Cerebellar cortex (tissue), 1 donor: Measurements from ENCODE around the gene PSMD13.
"Not testable (repeated sequence)": the region's sequence is repeated elsewhere in the genome, so short reads cannot be mapped to it uniquely, and the experiment has no call there.

Experiments
- DNase-seq: peaks from one replicate; pipeline ENCODE4 v3.0.0-alpha.2; 2015; ENCODE audit warnings: low spot score

PSMD13 gene

DNA sequence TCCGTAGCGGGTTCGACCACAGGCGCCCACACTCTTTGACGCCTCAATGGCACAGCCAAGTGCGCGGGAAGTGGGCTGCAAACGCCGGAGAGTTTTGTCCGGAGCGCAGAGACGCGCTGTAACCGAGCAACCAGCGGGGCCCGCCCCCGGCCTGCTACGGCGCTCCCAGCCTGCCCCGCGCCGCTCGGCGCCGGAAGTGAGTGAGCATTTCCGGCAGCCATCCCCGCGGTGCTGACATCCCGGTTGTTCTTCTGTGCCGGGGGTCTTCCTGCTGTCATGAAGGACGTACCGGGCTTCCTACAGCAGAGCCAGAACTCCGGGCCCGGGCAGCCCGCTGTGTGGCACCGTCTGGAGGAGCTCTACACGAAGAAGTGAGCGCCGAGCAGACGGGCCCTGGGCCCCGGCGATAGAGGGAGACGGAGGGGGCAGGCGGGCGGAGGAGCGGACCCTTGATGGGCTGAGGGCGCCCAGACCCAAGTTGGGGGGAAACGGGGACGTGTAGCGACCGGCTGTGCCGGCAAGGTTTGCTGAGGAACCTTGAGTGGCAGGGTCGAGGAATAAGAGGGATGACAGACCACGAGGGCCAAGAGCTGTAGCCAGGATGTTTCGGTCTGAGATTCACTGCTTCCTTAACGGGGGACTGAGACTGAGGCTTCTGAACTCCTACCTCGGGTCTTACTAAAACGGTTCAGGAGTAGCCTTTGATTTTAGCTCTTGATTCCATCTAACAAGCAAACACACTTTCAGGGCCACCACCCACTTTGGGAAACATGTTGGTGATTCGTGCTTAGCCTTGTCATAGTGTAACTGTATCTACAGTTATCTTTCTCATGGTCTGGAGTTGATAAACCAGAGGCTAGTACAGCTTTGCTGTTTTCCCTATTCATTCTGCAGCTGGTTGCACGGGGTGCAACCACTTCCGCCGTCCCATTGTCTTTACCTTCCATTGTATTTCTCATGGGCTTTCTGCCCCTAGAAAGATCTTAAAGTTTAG lies at the start of gene PSMD13:
TSS of gene PSMD13 (plus strand) at position 203 of the 994 bp plus-strand sequence. CDS start at position 277, 74 bp downstream.
- DNase-seq: peak; percentile 82

DNA sequence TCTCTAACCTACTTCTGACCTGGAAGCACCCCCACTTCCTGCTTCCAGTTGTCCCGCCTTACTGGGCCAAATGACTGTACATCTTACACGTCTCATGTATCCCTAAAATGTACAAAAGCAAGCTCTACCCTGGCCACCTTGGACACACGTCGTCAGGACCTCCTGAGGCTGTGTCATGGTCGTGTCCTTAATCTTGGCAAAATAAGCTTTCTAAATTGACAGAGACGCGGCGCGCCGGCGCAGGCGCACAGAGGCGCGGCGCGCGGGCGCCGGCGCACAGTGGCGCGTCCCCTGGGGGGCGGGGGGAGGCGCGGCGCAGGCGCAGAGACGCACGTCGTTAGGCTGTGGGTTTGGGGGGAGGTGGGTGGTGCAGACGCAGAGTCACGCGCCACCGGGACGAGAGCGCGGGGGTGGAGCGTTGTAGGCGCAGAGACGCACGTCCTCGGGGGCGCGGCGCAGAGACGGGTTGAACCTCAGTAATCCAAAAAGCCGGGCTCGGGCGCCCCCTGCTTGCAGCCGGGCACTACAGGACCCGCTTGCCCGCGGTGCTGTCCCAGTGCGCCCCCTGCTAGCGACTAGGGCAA lies 47.5 kb upstream of the PSMD13 start:
- peak; percentile 26 for DNase-seq

DNA sequence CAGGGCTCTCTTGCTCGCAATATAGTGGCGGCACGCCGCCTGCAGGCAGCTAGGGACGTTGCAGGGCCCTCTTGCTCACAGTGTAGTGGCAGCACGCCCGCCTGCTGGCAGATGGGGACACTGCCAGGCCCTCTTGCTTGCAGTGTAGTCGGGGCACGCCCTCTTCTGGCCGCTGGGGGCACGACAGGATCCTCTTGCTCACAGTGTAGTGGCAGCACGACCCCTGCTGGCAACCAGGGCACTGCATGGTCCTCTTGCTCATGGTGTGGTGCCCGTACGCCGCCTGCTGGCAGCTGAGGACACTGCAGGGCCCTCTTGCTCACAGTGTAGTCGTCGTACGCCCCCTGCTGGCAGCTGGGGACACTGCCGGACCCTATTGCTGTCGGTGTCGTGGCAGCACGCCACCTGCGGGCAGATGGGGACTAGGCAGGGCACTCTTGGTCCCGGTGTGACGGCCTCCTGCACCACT lies 46.9 kb upstream of the PSMD13 start:
- DNase-seq: not testable (repeated sequence)

DNA sequence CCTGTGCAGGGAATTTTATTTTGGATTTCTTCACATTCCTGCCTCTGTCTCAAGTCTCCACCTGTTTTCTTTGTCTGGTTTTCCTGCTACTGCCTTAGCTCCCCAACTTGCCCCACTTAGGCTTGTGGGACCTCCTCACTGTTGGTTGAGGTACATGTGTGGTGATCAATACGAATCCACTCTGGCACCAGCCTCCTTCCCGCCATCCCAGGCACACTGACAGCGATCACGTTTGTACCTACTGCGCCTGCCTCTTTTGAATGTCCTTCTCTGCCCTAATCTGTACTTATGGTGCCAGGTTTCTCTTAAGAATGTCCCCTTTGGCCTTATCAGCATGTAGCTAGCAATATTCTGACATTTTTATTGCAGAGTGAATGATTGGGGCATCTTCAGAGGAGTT lies 46.2 kb upstream of the PSMD13 start:
- not testable (repeated sequence) for DNase-seq

DNA sequence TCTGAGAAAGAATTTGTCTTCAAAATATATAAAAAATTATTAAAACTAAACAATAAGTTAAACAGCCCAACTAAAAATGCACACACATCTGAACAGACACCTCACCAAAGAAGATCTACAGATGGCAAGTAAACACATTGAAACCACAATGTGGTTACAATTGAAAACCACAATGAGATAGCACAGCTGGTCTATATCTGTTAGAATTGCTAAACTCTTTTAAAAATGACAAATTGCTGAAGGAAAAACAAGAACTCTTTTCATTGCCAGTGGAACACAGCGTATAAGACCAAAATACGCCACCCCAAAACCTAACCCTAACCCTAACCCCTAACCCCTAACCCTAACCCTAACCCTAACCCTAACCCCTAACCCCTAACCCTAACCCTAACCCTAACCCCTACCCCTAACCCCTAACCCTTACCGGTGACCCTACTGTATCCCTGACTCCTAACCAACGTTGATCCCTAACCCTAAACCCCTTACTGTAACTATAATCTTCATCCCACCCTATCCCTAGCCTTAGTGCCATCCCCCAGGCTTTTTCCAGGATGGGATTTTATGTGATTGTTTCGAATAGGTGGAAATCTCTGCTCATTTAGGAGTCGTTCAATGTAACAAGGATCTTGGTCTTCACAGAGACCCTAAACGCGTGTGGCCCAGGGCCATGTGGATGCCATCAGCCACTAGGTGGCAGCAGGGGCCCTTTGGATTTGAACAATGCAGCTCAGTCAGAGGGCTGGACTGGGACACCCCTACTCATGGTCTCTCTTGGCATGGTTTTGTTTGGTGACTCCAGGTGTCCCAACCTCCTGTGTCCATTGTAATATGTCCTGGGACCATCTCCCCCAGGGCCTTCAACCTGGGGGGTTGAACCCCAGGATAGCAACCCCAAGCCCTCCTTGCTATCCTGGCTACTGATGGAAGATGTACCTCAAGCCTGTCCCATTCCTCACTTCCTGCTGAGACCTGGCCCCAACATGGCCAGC lies 45.0 kb upstream of the PSMD13 start:
- DNase-seq: not testable (repeated sequence)

DNA sequence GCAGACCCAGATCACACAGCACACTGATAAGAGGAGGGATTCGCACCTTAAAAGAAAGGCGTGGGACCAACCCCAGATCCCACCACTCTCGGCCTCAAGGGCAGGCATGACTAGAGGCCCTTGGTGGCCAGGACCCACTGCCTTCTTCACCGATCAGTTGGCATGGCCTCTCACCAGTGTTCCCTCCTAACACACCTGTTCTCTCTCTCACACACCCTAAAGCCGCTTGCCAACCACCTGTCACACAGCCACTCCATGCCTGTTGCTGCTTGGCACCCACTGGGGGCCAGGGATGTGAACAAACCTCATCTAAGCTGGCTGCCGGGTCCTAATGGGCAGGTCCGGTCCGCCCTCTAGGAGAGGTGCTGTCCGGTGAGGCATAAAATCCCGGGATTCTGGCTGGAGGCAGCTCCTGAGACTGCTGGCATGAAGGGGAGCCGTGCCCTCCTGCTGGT lies 44.1 kb upstream of the PSMD13 start, which contains the start of gene SCGB1C1:
TSS of gene SCGB1C1 (plus strand) at position 405 of the 455 bp plus-strand sequence. CDS start at position 427, 22 bp downstream.
- not testable (repeated sequence) for DNase-seq

DNA sequence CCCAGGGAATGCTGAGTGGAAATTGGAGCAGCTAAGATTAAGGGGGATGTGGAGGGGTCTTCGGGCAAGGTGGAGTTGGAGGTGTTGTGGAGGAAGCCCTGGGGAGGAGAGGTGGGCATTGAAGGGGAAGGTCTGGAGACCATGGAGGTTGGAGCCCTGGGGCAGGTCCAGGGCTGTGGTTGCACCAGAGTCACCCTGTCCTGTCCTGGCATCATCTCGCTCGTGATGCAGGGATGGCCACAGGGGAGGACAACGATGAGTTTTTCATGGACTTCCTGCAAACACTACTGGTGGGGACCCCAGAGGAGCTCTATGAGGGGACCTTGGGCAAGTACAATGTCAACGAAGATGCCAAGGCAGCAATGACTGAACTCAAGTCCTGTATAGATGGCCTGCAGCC lies 43.3 kb upstream of the PSMD13 start:
- DNase-seq: not testable (repeated sequence)

DNA sequence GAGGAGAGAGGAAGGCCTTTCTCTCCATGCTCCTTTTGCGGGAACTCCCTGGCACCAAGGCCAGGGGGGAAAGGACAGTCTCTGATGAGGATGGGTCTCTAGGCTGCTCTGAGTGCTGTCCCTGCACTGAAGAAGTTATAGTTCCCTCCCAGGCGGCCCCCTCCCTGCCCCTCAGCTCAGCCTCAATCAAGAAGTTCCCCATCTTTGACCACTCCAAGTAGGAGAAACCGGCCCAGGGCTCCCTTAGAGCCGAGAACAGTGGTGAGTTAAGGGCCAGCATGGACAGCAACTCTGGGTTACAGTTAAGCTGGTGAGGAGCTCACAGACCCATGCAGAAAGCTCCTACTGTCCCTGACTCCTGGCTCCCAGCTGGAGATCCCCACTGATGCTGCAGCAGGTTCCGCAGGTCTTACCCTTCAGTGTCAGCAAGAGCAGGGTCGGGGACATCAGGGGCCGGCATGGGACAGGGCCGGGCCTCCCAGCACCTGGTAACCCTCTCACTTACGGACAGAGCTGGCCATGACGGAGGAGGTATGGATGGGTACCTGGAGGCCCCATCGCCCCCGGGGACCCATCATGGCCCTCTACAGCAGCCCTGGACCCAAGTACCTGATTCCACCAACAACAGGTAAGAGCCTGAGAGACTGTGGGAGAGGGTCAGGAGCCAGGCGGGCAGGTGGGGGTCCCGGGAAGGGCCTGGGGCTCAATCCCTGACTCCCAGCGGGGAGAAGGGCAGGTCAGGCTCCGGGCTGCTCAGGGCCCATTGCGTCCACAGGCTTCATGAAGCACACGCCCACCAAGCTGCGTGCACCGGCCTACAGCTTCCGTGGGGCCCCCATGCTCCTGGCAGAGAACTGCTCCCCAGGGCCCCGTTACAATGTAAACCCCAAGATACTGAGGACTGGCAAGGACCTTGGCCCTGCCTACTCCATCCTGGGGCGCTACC lies 39.7 kb upstream of the PSMD13 start:
- DNase-seq: no peak

DNA sequence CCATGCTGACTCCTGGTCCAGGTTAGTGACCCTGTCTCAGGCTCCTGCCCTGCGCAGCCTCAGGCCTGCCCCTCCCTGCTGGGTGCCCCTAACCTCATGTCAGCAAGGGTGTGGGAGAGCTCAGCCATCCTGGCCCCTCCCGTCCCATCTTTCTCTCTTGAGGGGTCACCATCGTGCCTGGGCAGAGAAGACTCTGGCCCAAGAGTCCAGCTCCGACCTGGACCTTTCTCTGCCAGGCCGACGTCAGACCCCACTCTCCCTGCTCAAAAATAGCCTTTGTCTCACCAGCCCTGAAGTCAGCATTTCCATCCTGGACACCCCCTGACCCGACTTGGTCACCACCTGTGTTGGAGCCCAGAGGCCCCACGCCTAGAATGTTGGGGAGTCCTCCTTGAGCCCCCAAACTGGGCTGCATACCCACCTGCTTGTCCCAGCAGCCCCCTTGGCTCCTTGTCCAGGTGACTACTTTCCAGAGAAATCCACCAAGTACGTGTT lies 39.0 kb upstream of the PSMD13 start:
- DNase-seq: no peak

DNA sequence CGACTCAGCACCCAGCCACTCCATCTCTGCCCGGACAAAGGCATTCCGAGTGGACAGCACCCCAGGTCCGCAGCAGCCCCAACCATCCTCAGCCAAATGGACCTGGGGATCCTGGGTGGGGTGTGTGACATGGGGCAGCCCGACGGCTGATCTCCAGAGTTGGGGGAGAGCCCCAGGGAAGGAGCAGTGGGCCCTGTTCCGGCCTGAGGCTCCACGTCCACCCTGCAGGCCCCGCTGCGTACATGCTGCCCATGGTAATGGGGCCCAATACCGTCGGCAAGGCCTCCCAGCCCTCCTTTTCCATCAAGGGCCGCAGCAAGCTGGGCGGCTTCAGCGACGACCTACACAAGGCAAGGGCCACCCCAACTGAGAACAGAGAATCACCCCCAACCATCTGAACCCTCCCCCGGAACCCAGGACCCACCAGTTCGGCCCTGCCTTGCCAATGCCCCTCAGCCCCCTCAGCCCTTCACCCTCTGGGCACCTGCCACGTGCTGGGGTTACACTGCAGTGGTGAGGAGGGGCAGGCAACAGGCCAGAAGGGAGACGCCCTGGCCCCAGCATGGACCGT lies 38.5 kb upstream of the PSMD13 start:
- DNase-seq: no peak

DNA sequence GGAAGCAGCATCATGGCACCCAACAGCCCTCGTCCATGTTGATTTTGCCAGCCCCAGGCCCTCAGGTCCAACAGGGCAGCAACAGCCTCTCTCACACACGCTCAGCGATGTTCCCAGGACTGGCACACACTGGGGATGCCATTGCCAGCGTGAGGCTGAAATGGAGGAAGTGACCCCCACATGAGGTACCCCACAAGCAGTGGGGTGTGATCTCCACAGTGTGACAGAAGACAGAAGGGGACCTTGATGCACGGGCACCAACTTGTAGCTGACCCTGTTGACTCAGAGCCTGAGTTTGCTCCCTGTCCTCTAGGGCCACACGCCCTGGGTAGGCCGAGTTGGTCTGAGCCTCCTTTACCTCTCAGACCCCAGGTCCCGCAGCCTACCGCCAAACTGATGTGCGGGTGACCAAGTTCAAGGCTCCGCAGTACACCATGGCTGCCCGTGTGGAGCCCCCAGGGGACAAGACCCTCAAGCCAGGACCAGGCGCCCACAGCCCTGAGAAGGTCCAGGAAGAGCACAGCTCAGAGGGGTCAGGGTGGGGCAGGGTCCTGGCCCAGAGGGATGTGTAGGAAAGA lies 37.7 kb upstream of the PSMD13 start:
- DNase-seq: no peak

DNA sequence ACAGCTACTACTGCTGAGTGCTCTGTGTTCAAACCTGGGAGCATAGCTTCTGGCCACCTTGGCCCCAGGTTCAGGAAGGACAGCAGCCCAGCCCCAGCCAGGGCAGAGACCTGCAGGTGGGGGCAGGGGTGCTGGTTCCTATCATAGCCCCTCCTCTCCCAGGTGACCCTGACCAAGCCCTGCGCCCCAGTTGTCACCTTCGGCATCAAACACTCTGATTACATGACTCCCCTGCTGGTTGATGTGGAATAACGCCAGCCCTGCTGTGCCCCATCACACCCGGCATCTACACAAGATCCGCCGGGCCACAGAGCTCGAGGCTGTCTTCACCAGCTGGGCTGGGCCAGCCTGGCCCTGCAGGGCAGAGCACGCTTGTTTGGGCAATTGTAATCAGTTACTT lies 37.0 kb upstream of the PSMD13 start:
- DNase-seq: no peak

DNA sequence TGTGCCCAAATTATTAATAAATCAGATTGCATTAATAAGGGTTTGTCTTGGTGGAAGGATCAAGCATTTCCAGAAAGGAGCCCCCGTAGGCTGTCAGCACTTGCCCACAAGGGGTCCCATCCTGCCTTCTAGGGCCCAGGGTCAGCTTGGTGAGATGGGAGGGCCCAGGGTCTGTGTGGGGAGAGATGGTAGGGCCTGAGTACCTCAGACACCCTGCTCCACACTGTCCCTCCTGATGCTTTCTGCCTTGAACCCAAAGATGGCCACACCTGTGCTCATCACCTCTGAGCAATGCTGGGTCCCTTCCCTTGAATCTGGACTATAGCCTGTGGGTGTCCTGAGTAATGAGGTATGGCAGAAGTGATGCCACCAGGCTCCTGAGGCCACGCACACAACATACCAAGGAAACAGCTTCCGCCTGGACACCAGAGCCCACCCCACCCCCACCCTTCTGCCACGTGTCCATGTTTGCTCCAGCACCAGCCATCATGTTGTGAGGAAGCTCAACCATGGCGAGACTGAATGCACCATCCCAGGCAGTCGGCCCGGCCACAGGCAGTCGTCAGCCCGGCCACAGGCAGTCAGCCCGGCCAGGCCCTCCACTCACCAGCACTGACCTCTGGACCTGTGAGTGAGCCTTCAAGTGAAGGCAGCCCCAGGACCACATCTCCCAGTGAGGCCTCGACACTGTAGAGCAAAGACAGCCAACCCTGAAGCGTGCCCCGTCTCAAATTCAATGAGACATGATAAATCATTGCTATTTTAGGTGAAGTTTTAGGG lies 36.4 kb upstream of the PSMD13 start:
- DNase-seq: no peak

DNA sequence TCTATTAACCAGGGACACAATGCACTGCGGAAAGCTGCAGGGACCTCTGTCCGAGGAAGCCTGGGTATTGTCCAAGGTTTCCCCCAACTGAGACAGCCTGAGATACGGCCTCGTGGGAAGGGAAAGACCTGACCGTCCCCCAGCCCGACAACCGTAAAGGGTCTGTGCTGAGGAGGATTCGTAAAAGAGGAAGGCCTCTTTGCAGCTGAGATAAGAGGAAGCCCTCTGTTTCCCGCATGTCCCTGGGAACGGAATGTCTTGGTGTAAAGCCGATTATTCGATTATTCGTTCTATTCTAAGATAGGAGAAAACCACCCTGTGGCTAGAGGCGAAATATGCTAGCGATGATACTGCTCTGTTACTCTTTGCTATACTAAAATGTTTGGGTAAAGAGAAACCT lies 34.8 kb upstream of the PSMD13 start:
- no peak for DNase-seq

DNA sequence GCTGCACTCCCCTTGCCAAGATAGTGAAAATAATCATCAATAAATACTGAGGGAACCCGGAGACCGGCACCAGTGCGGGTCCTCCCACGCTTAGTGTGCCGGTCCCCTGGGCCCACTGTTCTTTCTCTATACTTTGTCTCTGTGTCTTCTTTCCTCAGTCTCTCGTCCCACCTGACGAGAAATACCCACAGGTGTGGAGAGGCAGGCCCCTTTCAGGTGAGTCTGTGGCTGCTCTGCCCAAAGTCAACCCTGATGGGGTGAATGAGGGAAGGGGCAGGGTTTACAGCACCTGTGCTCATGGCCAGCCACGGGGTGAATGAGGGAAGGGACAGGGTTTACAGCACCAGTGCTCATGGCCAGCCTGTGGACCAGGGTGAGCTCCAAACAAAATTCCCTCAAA lies 34.3 kb upstream of the PSMD13 start:
- DNase-seq: no peak

DNA sequence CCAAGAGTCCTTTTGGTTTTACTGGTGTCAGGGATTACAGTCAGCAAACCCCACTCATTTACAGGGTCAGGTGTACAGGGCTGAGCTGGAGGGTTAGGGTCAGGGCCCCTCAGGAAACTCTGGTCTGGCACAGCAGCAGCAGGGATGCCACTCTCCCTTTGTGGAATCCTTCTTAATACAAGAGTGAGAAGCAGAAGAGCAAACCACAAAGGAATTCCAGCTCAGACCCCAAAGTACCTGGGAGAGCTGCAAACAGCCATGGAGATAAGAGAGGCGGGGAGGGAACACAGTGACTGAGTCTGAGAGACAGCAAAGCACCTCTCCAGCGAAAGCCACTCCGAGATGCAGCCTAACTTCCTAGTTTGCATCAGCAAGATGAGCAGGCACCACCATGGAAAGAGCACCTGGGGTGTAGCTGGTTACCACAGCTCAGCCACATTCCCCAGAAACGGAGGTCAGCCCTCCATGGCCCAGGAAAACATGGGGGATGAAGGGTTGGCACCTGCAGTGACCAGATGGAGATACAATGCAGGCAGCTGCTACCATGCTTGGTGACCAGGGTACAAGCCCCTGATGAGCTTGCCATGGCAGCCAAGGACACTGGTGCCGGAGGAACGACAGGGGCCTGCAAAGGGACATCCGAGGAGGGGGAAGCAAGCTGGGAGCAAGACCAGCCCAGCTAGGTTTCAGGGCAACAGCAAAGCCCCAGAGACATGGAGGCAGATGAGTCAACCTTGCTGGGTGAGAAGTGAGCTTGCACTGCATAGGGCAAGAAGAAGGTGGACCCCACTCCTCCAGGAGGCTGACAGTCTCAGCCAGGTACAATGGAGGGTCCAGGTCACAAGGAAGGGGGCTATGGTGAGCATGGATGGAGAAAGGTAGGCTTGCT lies 33.5 kb upstream of the PSMD13 start:
- DNase-seq: no peak

DNA sequence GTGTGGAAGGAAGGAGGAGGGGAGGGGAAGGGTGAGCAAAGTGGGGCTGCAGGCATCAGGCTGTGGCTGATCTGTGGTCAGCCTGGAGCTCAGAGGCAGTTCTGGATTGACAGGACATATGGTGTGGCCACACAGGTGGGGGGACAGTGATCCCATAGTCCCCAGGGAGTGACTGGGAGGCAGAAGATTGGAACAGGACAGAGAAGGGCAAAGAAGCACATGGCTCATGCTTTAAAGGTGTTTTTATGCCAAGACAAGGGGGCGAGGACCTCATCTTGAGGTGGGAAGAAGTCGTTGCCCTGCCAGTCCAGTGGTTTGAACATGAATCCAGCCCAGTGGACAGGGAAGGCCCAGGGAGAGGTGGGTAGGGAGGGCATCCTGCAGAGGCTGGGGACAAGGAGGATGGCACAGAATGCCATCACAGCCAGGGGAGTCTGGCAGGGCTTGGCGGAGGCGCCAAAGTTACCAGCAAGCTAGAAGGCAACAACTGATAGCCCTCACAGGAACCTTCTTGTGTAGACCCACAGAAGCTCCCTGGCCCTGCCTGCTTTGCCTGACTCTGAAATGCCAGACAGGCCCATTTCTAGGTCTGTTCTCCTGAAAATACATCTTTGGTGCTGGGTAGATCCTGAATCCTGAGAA lies 32.7 kb upstream of the PSMD13 start:
- DNase-seq: no peak
